Activated CD4-positive, alpha-beta memory T cell treated with anti-CD3 and anti-CD28 coated beads for 36 hours (primary cell): Measurements from ENCODE around the gene SERINC5. TPM values are rescaled to one million over a fixed set of nuclear protein-coding genes. Genes with fewer than 3 reads are reported as not detected.

Source experiments
- CTCF ChIA-PET: fragments of 350-600 bp; sonication (Branson Sonifier 250); formaldehyde crosslinking; loops from one replicate; lab custom pipeline; 2021; ENCODE audit warnings: antibody characterized with exemption, inconsistent platforms; lab: Charles Lee
- POLR2A ChIA-PET: fragments of 350-600 bp; sonication (Branson Sonifier 250); formaldehyde crosslinking; loops from one replicate; lab custom pipeline; 2021; ENCODE audit warnings: antibody characterized with exemption; lab: Charles Lee
- DNase-seq: peaks from one replicate; pipeline ENCODE4 v3.0.0-alpha.2; 2020
- H3K27ac Mint-ChIP-seq: one replicate; pipeline ENCODE4 v1.8.0; 2021; ENCODE audit warnings: mixed read lengths
- H3K27me3 Mint-ChIP-seq: one replicate; pipeline ENCODE4 v1.8.0; 2021; ENCODE audit warnings: mixed read lengths
- H3K36me3 Mint-ChIP-seq: one replicate; pipeline ENCODE4 v1.8.0; 2021; ENCODE audit warnings: mixed read lengths
- H3K4me1 Mint-ChIP-seq: one replicate; pipeline ENCODE4 v1.8.0; 2021; ENCODE audit warnings: low read depth, mixed read lengths
- H3K4me3 Mint-ChIP-seq: one replicate; pipeline ENCODE4 v1.8.0; 2021; ENCODE audit warnings: mild to moderate bottlenecking, mixed read lengths
- H3K9me3 Mint-ChIP-seq: one replicate; pipeline ENCODE4 v1.8.0; 2021; ENCODE audit warnings: mixed read lengths
- intact Hi-C: fragments of 100-400 bp; cut with micrococcal nuclease; formaldehyde crosslinking; loops from one replicate; pipeline ENCODE4 v1.15.1; 2023
- total RNA-seq, 2 experiments: library from RNA; stranded (reverse); gene quantifications; one replicate each; pipeline ENCODE4 v1.2.3, GENCODE V29; 2021

SERINC5 gene
- total RNA-seq, 2 experiments from 2014 or later: 42.8 to 48.0 TPM

DNA sequence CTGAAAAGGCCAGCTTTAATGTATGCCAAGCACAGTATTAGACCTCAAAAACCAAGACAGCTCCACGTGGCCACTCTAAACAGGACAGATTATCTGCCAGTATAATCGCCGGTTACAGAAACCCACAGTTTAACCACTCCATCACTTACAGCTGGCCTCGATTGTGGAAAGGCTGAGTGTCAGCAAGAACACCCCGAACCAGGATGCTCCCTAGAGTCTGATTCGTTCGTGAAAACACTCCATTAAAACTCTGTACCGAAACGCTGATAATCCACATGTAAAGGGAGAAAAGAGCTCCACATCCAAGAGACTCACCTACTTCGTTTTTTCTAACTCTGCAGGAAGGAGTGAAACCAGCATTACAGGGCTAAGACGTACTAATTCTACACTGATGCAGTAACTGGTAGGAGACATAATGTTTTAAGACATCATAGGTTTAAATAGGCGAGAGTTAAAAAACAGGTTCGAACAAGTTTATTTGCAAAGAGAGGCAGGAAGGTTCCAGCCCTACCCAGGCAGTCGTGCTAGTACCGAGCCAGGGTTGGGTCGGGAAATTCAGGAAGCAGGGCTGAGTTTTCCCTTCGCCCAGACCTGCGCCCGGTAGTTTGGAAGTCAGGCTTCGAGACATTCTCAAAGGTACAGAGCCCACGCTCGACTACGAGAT is 949 bp downstream of the SERINC5 start:
- Mint-ChIP-seq H3K27me3 (no peaks in the 10 kb centered on the region), H3K4me3 (peak overlapping the region; percentile 83), H3K27ac (peak overlapping the region; percentile 87), H3K36me3 (peaks cover 25% of the 10 kb centered on the region), H3K9me3 (no peaks in the 10 kb centered on the region), H3K4me1 (peaks cover 53% of the 10 kb centered on the region)
- ChIA-PET CTCF (interaction anchor here (1.0 to 5.6 kb wide), 12 partner anchors 8 to 163 kb away, joined by 3 to 34 read pairs (median 6); no protein-coding TSS in a partner anchor), POLR2A (interaction anchor here (0.9 to 7.5 kb wide), 20 partner anchors 9 to 129 kb away, joined by 3 to 70 read pairs (median 8); no protein-coding TSS in a partner anchor)
- intact Hi-C loops: loop anchor here (1.0 to 10.0 kb wide), 7 partner anchors 9 to 400 kb away; partner anchors contain the start of genes DHFR, MSH3 and ZFYVE16
- DNase-seq: peak; percentile 50

DNA sequence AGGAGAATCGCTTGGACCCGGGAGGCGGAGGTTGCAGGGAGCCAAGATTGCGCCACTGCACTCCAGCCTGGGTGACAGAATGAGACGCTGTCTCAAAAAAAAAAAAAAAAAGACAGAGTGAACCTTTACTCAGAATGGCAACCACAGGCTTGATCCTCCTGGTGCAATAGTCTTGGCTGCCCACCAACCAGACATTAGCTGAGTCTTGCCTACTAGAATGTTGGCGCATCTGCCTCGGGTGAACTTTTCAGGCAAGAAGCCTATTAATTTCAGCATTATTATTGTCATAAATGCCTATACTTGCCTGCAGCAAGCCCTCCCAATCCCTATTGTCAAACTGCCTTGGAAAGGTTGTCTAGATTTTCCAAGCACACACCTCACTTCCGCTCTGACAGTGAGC is 4.2 kb downstream of the SERINC5 start:
- Mint-ChIP-seq H3K4me1 (peaks cover 74% of the 10 kb centered on the region), H3K9me3 (no peaks in the 10 kb centered on the region), H3K27me3 (no peaks in the 10 kb centered on the region), H3K4me3 (peak overlapping the region; percentile 25), H3K27ac (peak overlapping the region; percentile 87), H3K36me3 (peaks cover 19% of the 10 kb centered on the region)
- CTCF ChIA-PET: interaction anchor here (1.3 kb wide), 1 partner anchor 160 kb away, joined by 3 read pairs; no protein-coding TSS in a partner anchor
- intact Hi-C loops: loop anchor here (10.0 kb wide), 1 partner anchor 403 kb away; the partner anchor contains the start of genes DHFR and MSH3
- POLR2A ChIA-PET: interaction anchor here (1.0 to 7.5 kb wide), 3 partner anchors 46 to 126 kb away, joined by 3 to 70 read pairs (median 3); no protein-coding TSS in a partner anchor
- peak; percentile 6 for DNase-seq

GRCh38 chr5:80250801-80251200 is 5.0 kb downstream of the SERINC5 start:
- H3K27me3 Mint-ChIP-seq: no peaks in the 10 kb centered on the region
- peaks cover 76% of the 10 kb centered on the region for H3K4me1 Mint-ChIP-seq
- intact Hi-C loops: loop anchor here (10.0 kb wide), 1 partner anchor 404 kb away; the partner anchor contains the start of genes DHFR and MSH3
- peaks cover 15% of the 10 kb centered on the region for H3K36me3 Mint-ChIP-seq
- no peak overlapping the region for H3K4me3 Mint-ChIP-seq
- H3K27ac Mint-ChIP-seq: peak overlapping the region; percentile 10
- ChIA-PET CTCF (interaction anchor here (0.8 to 0.9 kb wide), 2 partner anchors 45 to 167 kb away, joined by 3 read pairs; no protein-coding TSS in a partner anchor), POLR2A (interaction anchor here (0.7 to 7.5 kb wide), 5 partner anchors 34 to 125 kb away, joined by 3 to 70 read pairs (median 3); no protein-coding TSS in a partner anchor)
- no peaks in the 10 kb centered on the region for H3K9me3 Mint-ChIP-seq
- no peak for DNase-seq

DNA sequence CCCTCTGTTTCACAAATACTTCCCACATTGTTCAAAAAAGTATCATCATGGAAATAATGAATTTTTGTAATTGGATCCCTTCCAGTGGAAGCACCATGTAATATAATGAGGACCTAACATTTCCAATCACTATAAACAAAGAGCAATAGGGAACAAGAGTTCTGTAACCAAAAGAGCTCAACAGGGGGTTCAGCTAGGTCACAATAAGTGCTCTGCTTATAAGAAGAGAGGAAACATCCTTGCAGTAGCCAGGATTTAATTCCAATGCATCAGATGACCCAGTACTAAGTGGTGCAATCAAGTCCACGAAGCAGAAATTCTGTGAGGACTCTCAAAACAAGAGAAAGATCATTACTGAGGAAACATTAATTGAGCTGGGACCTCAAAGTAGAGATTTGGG is 5.9 kb downstream of the SERINC5 start:
- ChIA-PET POLR2A (interaction anchor here (0.7 to 1.0 kb wide), 3 partner anchors 33 to 127 kb away, joined by 3 to 4 read pairs (median 3); no protein-coding TSS in a partner anchor), CTCF (interaction anchor here (0.6 to 1.0 kb wide), 3 partner anchors 11 to 748 kb away, joined by 3 to 4 read pairs (median 3); no protein-coding TSS in a partner anchor)
- Mint-ChIP-seq H3K36me3 (peaks cover 20% of the 10 kb centered on the region), H3K9me3 (no peaks in the 10 kb centered on the region), H3K27me3 (no peaks in the 10 kb centered on the region), H3K27ac (peak overlapping the region; percentile 72), H3K4me3 (no peak overlapping the region), H3K4me1 (peaks cover 82% of the 10 kb centered on the region)
- DNase-seq: no peak
- intact Hi-C loops: loop anchor here (10.0 kb wide), 1 partner anchor 405 kb away; the partner anchor contains the start of genes DHFR and MSH3

DNA sequence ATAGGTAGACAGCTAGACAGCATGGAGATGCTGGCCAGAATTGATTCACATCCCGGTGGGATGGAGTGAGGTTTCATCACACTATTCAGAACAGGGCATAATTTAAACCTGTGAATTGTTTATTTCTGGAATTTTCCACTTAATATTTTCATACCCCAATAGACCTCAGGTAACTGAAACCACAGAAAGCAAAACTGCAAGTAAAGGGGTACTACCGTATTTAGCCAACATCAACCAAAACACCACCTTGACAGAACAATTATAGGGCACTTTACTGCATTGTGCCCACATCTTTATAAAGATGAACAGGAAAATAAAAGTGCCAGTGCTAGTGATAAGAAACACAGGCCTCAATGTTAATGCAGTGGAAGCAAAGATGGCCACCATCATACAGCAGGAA is 7.5 kb downstream of the SERINC5 start:
- Mint-ChIP-seq H3K4me3 (peak overlapping the region; percentile 49), H3K36me3 (peaks cover 19% of the 10 kb centered on the region), H3K9me3 (peaks cover 1% of the 10 kb centered on the region), H3K4me1 (peaks cover 77% of the 10 kb centered on the region), H3K27me3 (no peaks in the 10 kb centered on the region), H3K27ac (peak overlapping the region; percentile 72)
- ChIA-PET POLR2A (interaction anchor here (1.0 to 1.4 kb wide), 2 partner anchors 14 to 54 kb away, joined by 4 read pairs; no protein-coding TSS in a partner anchor), CTCF (no interaction called here)
- intact Hi-C loops: no loop called here
- DNase-seq: no peak

GRCh38 chr5:80246995-80247729 is 8.7 kb downstream of the SERINC5 start:
- Mint-ChIP-seq H3K27me3 (no peaks in the 10 kb centered on the region), H3K4me1 (peaks cover 67% of the 10 kb centered on the region), H3K27ac (peak overlapping the region; percentile 72), H3K9me3 (peaks cover 9% of the 10 kb centered on the region), H3K36me3 (peaks cover 26% of the 10 kb centered on the region), H3K4me3 (peak overlapping the region; percentile 58)
- CTCF ChIA-PET: interaction anchor here (0.7 to 2.2 kb wide), 3 partner anchors 9 to 155 kb away, joined by 3 to 9 read pairs (median 7); partner anchors contain the start of gene SERINC5
- POLR2A ChIA-PET: interaction anchor here (0.7 to 4.0 kb wide), 9 partner anchors 8 to 121 kb away, joined by 3 to 36 read pairs (median 4); partner anchors contain the start of gene SERINC5
- DNase-seq: peak; percentile 67
- intact Hi-C loops: loop anchor here (1.0 to 2.0 kb wide), 5 partner anchors 7 to 256 kb away; partner anchors contain the start of gene MTX3

GRCh38 chr5:80246001-80246758 is 9.7 kb downstream of the SERINC5 start:
- CTCF ChIA-PET: interaction anchor here (0.5 to 2.2 kb wide), 4 partner anchors 10 to 154 kb away, joined by 3 to 9 read pairs (median 5); partner anchors contain the start of gene SERINC5
- intact Hi-C loops: loop anchor here (1.0 to 2.0 kb wide), 4 partner anchors 8 to 255 kb away; partner anchors contain the start of gene MTX3
- POLR2A ChIA-PET: interaction anchor here (1.1 to 4.0 kb wide), 4 partner anchors 9 to 54 kb away, joined by 3 to 36 read pairs (median 4); partner anchors contain the start of gene SERINC5
- Mint-ChIP-seq H3K27ac (peak overlapping the region; percentile 72), H3K9me3 (peaks cover 18% of the 10 kb centered on the region), H3K4me3 (peak overlapping the region; percentile 14), H3K36me3 (peaks cover 36% of the 10 kb centered on the region), H3K4me1 (peaks cover 66% of the 10 kb centered on the region), H3K27me3 (no peaks in the 10 kb centered on the region)
- no peak for DNase-seq

GRCh38 chr5:80243567-80243966 is 12.3 kb downstream of the SERINC5 start:
- Mint-ChIP-seq H3K4me3 (no peak overlapping the region), H3K27ac (no peak overlapping the region), H3K9me3 (peaks cover 18% of the 10 kb centered on the region), H3K4me1 (peaks cover 71% of the 10 kb centered on the region), H3K36me3 (peaks cover 35% of the 10 kb centered on the region), H3K27me3 (no peaks in the 10 kb centered on the region)
- DNase-seq: no peak
- ChIA-PET CTCF (interaction anchor here (1.1 kb wide), 1 partner anchor 152 kb away, joined by 3 read pairs; no protein-coding TSS in a partner anchor), POLR2A (interaction anchor here (2.1 kb wide), 1 partner anchor 12 kb away, joined by 6 read pairs; the partner anchor contains the start of gene SERINC5)
- intact Hi-C loops: no loop called here

GRCh38 chr5:80242849-80243248 is 13.0 kb downstream of the SERINC5 start:
- DNase-seq: no peak
- Mint-ChIP-seq H3K27me3 (no peaks in the 10 kb centered on the region), H3K4me1 (peaks cover 69% of the 10 kb centered on the region), H3K4me3 (no peak overlapping the region), H3K9me3 (peaks cover 18% of the 10 kb centered on the region), H3K27ac (peak overlapping the region; percentile 18), H3K36me3 (peaks cover 35% of the 10 kb centered on the region)
- CTCF ChIA-PET: interaction anchor here (1.1 kb wide), 1 partner anchor 151 kb away, joined by 3 read pairs; no protein-coding TSS in a partner anchor
- POLR2A ChIA-PET: interaction anchor here (2.1 kb wide), 1 partner anchor 13 kb away, joined by 6 read pairs; the partner anchor contains the start of gene SERINC5
- intact Hi-C loops: no loop called here

GRCh38 chr5:80240368-80240986 is 15.4 kb downstream of the SERINC5 start:
- no peaks in the 10 kb centered on the region for H3K27me3 Mint-ChIP-seq
- ChIA-PET POLR2A (interaction anchor here (1.4 to 2.5 kb wide), 4 partner anchors 15 to 100 kb away, joined by 3 to 21 read pairs (median 6); partner anchors contain the start of gene SERINC5), CTCF (interaction anchor here (1.5 kb wide), 1 partner anchor 15 kb away, joined by 8 read pairs; the partner anchor contains the start of gene SERINC5)
- H3K27ac Mint-ChIP-seq: peak overlapping the region; percentile 75
- intact Hi-C loops: no loop called here
- peak overlapping the region; percentile 16 for H3K4me3 Mint-ChIP-seq
- peaks cover 69% of the 10 kb centered on the region for H3K4me1 Mint-ChIP-seq
- no peak for DNase-seq
- peaks cover 18% of the 10 kb centered on the region for H3K9me3 Mint-ChIP-seq
- peaks cover 42% of the 10 kb centered on the region for H3K36me3 Mint-ChIP-seq
